Urothelium cell line (cell line): Measurements from ENCODE around the gene CHD2.

ENCODE experiments used
- DNase-seq: peaks from one replicate; pipeline ENCODE4 v3.0.0; 2011; ENCODE audit warnings: low spot score, mixed read lengths
- FAIRE-seq: peaks from 2 replicates; lab custom pipeline; 2011; peaks lifted over from hg19 to GRCh38; lab: Jason Lieb, UNC

The CHD2 gene

GRCh38 chr15:92928225-92928750 is 28.2 kb downstream of the CHD2 start:
- FAIRE-seq (no peak), DNase-seq (no peak)

- no peak for FAIRE-seq
- no peak for DNase-seq
These were observed 28.9 kb downstream of the CHD2 start for GRCh38 chr15:92929002-92929401.

- FAIRE-seq (no peak), DNase-seq (no peak)
These were observed 30.0 kb downstream of the CHD2 start for GRCh38 chr15:92930054-92930621.

GRCh38 chr15:92930776-92931175 is 30.7 kb downstream of the CHD2 start:
- no peak for FAIRE-seq
- no peak for DNase-seq

DNA sequence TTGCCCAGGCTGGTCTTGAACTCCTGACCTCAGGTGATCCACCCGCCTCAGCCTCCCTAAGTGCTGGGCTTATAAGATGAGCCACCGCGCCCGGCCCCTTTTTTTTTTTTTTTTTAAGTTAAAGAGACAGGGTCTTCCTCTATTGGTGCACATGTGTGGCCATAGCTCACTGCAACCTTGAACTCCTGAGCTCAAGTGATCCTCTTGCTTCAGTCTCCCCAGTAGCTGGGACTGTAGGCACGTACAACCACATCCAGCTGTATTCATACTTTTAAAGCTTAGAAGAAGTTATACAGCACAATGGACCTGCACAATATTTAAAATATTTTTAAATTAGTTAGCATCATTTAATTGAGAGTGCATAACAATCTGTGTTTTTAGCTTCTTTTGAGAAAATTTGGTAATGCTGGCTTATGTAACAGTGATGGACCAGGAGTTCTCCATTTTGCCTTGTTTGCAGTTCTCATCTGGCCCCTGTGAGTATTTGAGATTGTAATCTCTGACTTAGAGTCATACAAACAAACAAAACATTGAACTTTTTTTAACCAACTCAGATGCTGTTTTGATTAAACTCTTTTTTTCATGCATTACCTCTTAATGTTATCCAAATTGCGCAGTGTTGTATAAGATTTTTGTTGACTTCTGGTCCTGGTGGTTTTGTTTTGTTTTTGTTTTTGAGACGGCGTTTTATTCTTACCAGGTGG is 33.0 kb downstream of the CHD2 start:
- FAIRE-seq (no peak), DNase-seq (no peak)

DNA sequence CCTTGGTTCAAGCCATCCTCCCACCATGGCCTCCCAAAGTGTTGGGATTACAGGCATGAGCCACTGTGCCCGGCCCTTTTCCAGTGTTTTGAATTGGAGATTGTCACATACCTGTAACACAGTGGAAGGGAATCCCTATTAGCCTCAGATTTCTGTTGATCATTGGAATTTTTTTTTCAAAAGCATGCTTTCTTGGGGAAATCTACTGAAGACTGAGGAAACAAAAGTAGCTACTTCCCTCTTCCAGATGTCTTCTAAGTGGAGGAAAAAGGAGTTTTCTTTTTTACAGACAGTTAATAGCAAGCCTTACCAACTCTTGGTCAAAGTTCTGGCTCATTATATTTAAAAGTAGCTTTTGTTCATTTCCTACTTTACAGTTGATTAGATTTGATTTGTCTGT is 33.7 kb downstream of the CHD2 start:
- FAIRE-seq (no peak), DNase-seq (no peak)

DNA sequence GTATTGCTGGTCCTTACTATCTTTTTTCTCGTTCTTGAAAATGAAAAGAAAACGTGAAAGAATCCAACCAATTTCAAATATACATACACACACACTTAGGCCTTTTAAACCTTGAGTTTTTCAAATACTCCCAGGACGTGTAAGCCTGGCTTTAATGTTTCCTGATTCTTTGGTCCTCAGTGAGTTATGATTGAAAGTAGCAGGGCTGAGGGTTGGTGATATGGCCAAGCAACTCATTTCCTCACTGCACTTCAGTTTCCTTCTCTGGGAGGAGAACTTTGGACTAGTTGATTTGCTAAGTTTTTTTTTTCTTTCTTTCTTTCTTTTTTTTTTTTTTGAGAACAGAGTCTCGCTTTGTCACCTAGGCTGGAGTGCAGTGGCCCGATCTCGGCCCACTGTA is 34.6 kb downstream of the CHD2 start:
- DNase-seq: no peak
- no peak for FAIRE-seq

DNA sequence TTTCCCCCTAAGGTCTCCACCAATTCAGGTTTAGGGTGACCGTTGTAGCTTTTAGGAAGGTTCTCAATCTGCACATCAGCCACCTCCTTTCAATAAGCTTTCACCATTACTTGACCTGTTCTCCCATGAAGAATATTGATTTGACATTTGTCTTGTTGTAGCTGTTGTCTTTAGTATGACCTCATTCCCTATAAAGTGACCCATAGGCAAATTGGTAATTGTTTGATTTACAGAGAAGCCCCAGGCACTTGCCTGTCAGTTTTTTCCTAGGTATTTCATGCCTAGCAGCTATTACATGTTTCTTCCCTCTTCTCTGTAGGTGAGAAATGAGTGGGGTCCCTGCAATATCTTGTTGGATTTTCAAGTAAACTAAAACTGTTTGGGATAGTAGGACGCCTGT is 36.0 kb downstream of the CHD2 start:
- no peak for FAIRE-seq
- no peak for DNase-seq

GRCh38 chr15:92936693-92937092 is 36.6 kb downstream of the CHD2 start:
- FAIRE-seq (no peak), DNase-seq (no peak)

DNA sequence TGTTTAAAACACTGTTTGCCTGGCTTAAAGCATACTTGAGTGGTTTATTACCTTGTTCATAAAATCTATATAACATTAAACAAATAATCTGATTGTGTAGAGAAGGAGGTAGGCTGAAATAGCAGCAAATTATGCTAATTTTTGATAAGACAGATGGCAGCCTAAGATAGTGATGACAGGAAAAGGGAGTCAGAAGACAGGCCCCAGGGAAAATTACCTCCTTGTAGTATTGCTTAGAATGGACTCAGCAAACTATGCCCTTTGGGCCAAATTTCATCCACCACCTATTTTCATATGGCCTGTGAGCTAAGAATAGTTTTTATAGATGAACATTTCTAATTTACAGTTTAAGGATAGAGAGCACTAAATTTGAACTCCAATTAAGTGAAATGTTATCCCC is 37.8 kb downstream of the CHD2 start:
- no peak for DNase-seq
- no peak for FAIRE-seq

DNA sequence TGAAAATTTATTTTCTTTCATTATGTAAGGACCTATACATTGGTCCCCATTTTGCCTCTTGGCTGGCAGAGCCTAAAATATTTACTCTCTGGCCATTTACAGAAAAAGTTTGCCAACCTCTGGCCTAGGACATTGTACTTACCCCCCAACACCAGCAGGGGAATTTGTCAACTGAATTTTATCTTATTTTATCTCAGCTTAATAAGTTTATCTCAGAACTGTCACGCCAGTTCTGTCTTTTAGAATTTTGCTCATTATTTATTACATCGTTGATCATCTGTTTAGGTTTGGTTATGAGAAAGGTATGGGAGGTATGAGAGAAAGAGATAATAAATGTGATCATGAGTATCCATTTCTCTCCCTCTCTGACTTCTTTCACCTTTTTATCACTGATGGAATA is 38.3 kb downstream of the CHD2 start:
- FAIRE-seq (no peak), DNase-seq (no peak)

GRCh38 chr15:92941668-92942067 is 41.5 kb downstream of the CHD2 start:
- FAIRE-seq (no peak), DNase-seq (no peak)

DNA sequence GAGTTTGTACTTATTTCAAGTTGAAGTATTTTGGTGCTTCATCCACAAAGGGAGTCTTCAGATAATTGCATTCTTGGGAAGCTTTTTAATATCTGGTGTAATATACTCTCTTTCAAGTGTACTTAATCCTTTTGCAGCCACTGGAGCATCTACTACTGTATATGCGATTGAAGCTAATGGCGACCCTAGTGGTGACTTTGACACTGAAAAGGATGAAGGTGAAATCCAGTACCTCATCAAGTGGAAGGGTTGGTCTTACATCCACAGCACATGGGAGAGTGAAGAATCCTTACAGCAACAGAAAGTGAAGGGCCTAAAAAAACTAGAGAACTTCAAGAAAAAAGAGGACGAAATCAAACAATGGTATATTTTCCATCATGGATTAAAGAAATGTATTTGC is 42.6 kb downstream of the CHD2 start:
- no peak for FAIRE-seq
- no peak for DNase-seq

- no peak for DNase-seq
- FAIRE-seq: no peak
These were observed 43.5 kb downstream of the CHD2 start for GRCh38 chr15:92943581-92943980.

DNA sequence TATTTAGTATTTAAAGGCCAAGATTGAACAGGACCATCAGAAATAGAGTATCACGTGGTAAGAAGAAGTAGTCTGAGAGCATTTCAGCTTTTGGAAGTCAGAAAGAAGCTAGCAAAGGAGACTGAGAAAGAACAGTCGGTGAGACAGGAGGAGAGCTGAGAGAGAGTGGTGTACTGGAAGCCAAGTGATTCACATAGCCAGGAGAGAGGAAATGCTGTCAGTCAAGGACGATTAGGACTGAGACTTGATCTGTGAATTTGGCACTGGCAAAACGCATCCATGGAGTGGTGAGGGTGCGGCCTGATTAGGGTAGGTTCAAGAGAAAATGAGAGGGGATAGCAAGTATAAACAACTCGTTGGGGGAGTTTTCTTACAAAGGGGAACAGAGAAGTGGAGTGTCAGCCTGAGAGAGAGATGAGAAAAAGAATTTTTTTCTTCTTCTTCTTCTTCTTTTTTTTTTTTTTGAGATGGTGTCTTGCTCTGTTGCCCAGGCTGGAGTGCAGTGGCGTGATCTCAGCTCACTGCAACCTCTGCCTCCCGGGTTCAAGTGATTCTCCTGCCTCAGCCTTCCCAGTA is 44.9 kb downstream of the CHD2 start:
- FAIRE-seq (no peak), DNase-seq (no peak)

GRCh38 chr15:92947071-92947730 is 47.1 kb downstream of the CHD2 start:
- no peak for FAIRE-seq
- DNase-seq: no peak

- FAIRE-seq (no peak), DNase-seq (no peak)
These were observed 49.6 kb downstream of the CHD2 start for GRCh38 chr15:92949604-92950249.

DNA sequence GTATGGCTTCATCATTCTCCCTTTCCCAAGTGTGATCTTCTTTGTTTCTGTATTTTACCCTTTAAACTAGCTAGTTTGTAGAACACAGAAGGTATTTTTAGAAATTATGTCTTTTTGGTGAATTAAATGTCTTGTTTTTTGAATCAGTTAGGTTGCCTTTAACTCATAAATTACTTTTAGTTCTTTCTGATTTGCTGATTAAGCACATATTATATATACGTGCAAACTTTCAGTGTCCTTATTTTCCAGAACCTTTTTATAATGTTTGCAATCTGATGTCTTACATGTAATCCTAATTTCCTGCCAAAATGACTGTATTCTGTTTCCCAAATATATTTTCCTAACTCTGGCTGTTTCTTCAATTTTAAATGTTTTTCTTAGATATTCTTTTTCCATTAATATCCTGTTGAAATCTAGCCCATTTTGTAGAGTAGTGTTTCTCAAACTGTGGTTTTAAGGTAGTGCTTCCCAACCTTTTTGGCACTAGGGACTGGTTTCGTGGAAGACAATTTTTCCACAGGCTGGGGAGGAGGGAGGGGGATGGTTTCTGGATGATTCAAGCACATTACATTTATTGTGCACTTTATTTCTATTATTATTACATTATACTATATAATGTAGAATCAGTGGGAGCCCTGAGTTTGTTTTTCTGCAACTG is 51.8 kb downstream of the CHD2 start:
- DNase-seq (no peak), FAIRE-seq (no peak)

DNA sequence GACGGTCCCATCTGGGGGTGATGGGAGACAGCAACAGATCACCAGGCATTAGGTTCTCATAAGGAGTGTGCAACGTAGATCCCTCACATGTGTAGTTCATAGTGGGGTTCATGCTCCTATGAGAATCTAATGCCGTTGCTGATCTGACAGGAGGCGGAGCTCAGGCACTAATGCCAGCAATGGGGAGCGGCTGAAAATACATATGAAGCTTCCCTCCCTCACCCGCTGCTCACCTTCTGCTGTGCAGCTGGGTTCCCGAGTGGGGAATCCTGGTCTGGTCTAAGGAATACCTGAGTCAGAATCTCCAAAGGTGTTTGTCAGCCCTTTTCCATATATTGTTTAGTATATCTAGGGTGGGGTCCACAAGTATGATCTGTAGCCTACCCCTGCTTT is 52.3 kb downstream of the CHD2 start:
- FAIRE-seq: no peak

GRCh38 chr15:92953566-92953965 is 53.4 kb downstream of the CHD2 start:
- DNase-seq (no peak), FAIRE-seq (no peak)

More for the DNA sequence above, 52.3 kb downstream of the CHD2 start:
- DNase-seq: no peak

- FAIRE-seq (no peak), DNase-seq (no peak)
These were observed 53.9 kb downstream of the CHD2 start for GRCh38 chr15:92954002-92954401.
